Activated B cell treated with CpG ODN at 0.5 μM for 24 hours (primary cell): ENCODE results near the gene ASPA. TPM values are rescaled to one million over a fixed set of nuclear protein-coding genes. Genes with fewer than 3 reads are reported as not detected.

Experiments used
- ATAC-seq: fragments of 200-7000 bp; cut with Tn5 transposase; one replicate; pipeline ENCODE4 v1.10.0; 2021; ENCODE audit warnings: low read depth, mild to moderate bottlenecking, moderate library complexity
- CTCF ChIA-PET: fragments of 350-600 bp; sonication (Branson Sonifier 250); formaldehyde crosslinking; loops from one replicate; lab custom pipeline; 2021; ENCODE audit warnings: antibody characterized with exemption; lab: Charles Lee
- POLR2A ChIA-PET: fragments of 350-600 bp; sonication (Branson Sonifier 250); formaldehyde crosslinking; loops from one replicate; lab custom pipeline; 2021; ENCODE audit warnings: antibody characterized with exemption; lab: Charles Lee
- DNase-seq: peaks from one replicate; pipeline ENCODE4 v3.0.0; 2022
- H3K27ac Mint-ChIP-seq: one replicate; pipeline ENCODE4 v1.8.0; 2020; ENCODE audit warnings: mixed read lengths
- H3K27me3 Mint-ChIP-seq: one replicate; pipeline ENCODE4 v1.8.0; 2021; ENCODE audit warnings: mixed read lengths
- H3K36me3 Mint-ChIP-seq: one replicate; pipeline ENCODE4 v1.8.0; 2021; ENCODE audit warnings: low read depth, mixed read lengths
- H3K4me1 Mint-ChIP-seq: one replicate; pipeline ENCODE4 v1.8.0; 2021; ENCODE audit warnings: mixed read lengths
- H3K4me3 Mint-ChIP-seq: one replicate; pipeline ENCODE4 v1.8.0; 2020; ENCODE audit warnings: mild to moderate bottlenecking, mixed read lengths
- H3K9me3 Mint-ChIP-seq: one replicate; pipeline ENCODE4 v1.8.0; 2020; ENCODE audit warnings: mixed read lengths
- intact Hi-C: fragments of 100-400 bp; cut with micrococcal nuclease; formaldehyde crosslinking; loops from one replicate; pipeline ENCODE4 v1.15.1; 2024
- total RNA-seq: library from RNA; stranded (reverse); gene quantifications from 2 replicates; pipeline ENCODE4 v1.2.3, GENCODE V29; 2022
- TF ChIP-seq, protein P1 (sequence below): fragments of 200-600 bp; IDR thresholded peaks from one replicate; pipeline ENCODE4 v1.8.0; 2022; ENCODE audit warnings: antibody characterized with exemption, mild to moderate bottlenecking

The ASPA gene
- total RNA-seq, 1 donor from 2014 or later, result not detected

DNA sequence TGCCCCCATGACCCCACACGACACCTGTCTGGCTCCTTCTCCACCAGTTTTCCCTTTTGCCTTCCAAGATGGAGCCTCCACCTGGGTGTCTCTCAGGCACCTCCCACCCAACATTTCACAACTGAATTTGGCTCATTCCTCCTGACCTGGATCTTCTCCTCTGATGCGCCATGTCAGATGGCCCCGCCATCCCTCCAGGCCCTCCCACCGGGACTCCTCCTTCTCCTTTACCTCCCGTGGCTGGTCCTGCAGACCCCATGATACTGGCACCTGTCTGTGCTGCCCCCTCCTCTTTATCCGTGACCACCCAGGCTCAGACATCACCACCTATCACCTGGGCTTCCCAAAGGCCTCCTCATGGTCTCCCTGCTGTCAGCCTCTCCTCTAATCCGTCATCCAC, 77.1 kb downstream of the ASPA start:
- Mint-ChIP-seq H3K4me3 (no peak overlapping the region), H3K9me3 (no peaks in the 10 kb centered on the region), H3K4me1 (peaks cover 19% of the 10 kb centered on the region), H3K27ac (no peak overlapping the region), H3K27me3 (peaks cover 8% of the 10 kb centered on the region), H3K36me3 (no peaks in the 10 kb centered on the region)
- DNase-seq, result no peak
- POLR2A ChIA-PET, result no interaction called here
- intact Hi-C loops, result no loop called here
- CTCF ChIA-PET, result no interaction called here
- TF ChIP-seq, protein P1, sequence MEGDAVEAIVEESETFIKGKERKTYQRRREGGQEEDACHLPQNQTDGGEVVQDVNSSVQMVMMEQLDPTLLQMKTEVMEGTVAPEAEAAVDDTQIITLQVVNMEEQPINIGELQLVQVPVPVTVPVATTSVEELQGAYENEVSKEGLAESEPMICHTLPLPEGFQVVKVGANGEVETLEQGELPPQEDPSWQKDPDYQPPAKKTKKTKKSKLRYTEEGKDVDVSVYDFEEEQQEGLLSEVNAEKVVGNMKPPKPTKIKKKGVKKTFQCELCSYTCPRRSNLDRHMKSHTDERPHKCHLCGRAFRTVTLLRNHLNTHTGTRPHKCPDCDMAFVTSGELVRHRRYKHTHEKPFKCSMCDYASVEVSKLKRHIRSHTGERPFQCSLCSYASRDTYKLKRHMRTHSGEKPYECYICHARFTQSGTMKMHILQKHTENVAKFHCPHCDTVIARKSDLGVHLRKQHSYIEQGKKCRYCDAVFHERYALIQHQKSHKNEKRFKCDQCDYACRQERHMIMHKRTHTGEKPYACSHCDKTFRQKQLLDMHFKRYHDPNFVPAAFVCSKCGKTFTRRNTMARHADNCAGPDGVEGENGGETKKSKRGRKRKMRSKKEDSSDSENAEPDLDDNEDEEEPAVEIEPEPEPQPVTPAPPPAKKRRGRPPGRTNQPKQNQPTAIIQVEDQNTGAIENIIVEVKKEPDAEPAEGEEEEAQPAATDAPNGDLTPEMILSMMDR, result no peak
- no peak for ATAC-seq

Other genes with a start within 250 kb of the ASPA start
- gene OR3A1, start 177.6 kb upstream of the ASPA start, total RNA-seq, result 0.18 and 0.34 TPM in 2 replicates
- 0.64 and 2.2 TPM in 2 replicates for gene OR3A2, start 89.7 kb upstream of the ASPA start, total RNA-seq
- gene OR1E1, start 77.6 kb upstream of the ASPA start, total RNA-seq, result not detected in 2 replicates
- not detected in 2 replicates for gene OR3A3, start 64.6 kb upstream of the ASPA start, total RNA-seq
- gene OR1E2, start 42.2 kb upstream of the ASPA start, total RNA-seq, result not detected in 2 replicates
- gene SPATA22, start 4.2 kb upstream of the ASPA start, total RNA-seq, result not detected in 2 replicates
- 6.6 and 10.2 TPM in 2 replicates for gene TRPV3, start 81.8 kb downstream of the ASPA start, total RNA-seq
- gene TRPV1, start 133.4 kb downstream of the ASPA start, total RNA-seq, result 3.2 and 5.4 TPM in 2 replicates
- 8.1 and 9.5 TPM in 2 replicates for gene SHPK, start 160.3 kb downstream of the ASPA start, total RNA-seq
- 12.8 and 13.5 TPM in 2 replicates for gene CTNS, start 160.8 kb downstream of the ASPA start, total RNA-seq
- 15.1 and 16.4 TPM in 2 replicates for gene TAX1BP3, start 192.6 kb downstream of the ASPA start, total RNA-seq
- gene EMC6, start 192.8 kb downstream of the ASPA start, total RNA-seq, result 33.8 and 38.0 TPM in 2 replicates
- 295 and 349 TPM in 2 replicates for gene P2RX5, start 220.2 kb downstream of the ASPA start, total RNA-seq
- gene HASPIN, start 247.9 kb downstream of the ASPA start, total RNA-seq, result 6.4 and 6.7 TPM in 2 replicates